ENCODE results near the gene YY2.
"Not testable (repeated sequence)": the region's sequence is repeated elsewhere in the genome, so short reads cannot be mapped to it uniquely, and the experiment has no call there.

YY2 gene

DNA sequence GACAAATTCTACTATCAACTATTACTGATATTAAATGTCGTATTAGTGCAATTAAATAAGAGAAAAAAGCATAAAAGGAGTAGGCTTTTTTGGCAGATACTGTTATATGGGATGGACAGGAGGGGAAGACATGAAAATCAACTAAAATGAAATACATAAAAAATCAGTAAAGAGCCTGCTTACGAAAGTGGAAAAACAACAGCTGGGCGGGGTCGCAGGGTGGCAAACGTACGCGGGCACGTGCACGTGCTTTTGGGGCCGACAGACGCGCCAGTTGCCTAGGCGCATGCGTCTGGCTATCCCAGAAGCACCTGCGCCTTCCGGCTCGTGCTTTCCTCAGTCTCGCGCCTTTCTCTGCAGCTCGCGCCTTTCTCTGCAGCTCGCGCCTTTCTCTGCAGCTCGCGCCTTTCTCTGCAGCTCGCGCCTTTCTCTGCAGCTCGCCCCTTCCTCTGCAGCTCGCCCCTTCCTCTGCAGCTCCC, at the start of gene YY2:
Gene YY2 (plus strand): TSS at position 51 of the 479 bp plus-strand sequence. CDS start 498 bp downstream, outside the sequence.
- DNase-seq (ENCODE audit: low read depth): no peak

DNA sequence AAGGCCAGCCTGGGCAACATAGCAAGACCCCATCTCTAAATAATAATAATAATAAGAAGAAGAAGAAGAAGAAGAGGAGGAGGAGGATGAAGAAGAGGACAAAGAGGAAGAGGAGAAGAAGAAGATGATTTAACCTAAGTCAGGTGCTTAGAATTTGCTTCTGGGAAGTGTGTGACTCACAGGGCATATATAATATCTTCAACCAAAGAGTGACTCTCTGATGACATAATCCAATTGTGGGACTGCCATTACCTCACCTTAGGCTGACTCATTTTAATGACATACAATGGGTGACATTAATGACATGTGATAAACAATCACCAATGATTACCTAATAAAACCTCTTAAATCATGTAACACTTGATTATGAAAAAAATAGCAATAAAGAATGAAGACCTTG, 49.1 kb upstream of the YY2 start:
- DNase-seq (ENCODE audit: low read depth): no peak

GRCh38 chrX:21811832-21812231, 44.0 kb upstream of the YY2 start:
- no peak for DNase-seq (ENCODE audit: low read depth)

DNA sequence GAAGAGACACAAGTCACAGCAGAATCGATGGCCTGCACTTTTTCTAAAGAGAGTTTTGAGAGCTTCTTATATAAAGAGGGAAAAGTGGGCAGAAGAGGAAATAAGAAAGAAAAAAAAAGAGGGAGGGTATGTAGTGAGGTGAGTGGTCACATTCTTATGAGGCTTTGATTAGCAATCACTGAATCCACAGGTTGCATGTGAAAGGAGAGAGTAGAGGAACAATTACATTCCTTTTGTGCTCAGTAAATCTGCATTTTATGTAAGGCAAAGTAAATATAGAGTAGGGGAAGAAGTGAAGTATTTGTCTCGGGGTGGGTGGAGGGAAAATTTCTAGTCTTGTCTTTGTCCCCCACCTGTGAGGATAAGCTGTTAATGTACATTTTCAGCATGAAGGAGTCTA, 43.2 kb upstream of the YY2 start:
- no peak for DNase-seq (ENCODE audit: low read depth)

DNA sequence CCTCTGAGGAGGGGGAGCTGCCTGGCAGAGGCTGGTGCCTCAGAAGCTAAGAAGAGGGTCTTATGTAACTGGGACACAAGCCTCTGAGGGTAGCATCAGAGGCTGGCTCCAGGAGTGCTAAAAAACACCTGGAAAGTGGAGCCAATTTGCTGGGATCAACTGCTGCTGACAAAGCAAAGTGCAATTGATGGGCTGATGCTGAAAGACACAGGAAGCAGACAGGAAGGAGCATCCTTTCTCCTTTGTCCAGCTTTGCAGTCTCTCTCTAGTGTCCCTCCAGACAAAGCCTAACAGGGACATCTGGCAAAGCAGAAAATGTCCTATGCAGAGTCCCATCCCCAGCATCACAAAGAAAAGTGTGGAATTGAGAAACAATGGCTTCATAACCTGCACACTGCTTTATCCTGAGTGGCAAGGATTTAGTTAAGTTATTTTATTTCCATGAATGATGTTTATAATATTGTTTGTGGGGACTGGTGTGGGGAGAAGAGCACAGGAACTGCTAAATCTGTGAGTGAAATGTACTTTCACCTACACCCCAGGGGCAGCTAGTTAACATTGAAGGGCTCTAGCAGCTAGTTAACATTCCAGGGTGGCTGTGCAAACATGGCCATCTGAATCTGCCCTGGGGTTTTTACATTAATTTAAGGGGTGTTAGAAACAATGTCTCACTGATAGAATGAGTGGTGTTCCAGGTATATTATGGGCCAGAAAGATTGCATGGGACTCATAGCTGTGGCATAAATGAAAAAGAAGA, 42.0 kb upstream of the YY2 start:
- no peak for DNase-seq (ENCODE audit: low read depth)

GRCh38 chrX:21816136-21816535, 39.7 kb upstream of the YY2 start:
- DNase-seq (ENCODE audit: low read depth): no peak

- not testable (repeated sequence) for DNase-seq (ENCODE audit: low read depth)
Observed at GRCh38 chrX:21820170-21820569, 35.6 kb upstream of the YY2 start.

- DNase-seq (ENCODE audit: low read depth): no peak
Observed at GRCh38 chrX:21821875-21822274, 33.9 kb upstream of the YY2 start.

GRCh38 chrX:21831496-21831895, 24.3 kb upstream of the YY2 start:
- no peak for DNase-seq (ENCODE audit: low read depth)

DNA sequence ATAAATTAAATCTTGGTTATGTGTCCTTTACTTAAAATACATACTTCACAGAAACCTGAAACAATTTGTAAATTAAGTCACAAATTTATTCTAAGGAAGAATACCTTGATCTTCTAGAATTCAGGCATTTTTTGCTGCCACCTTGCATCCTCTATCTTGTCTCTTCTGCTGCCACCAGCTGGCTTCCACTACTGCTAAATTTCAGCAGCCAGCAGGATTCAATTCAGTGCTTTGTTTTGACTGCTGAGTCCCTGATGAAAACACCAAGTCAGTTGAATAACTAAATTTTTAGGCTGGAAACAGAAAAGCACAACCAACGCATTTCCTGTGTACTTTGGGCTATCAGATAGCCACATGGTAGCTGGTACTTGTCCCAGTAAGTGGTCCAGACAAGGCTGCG, 18.7 kb upstream of the YY2 start:
- no peak for DNase-seq (ENCODE audit: low read depth)

DNA sequence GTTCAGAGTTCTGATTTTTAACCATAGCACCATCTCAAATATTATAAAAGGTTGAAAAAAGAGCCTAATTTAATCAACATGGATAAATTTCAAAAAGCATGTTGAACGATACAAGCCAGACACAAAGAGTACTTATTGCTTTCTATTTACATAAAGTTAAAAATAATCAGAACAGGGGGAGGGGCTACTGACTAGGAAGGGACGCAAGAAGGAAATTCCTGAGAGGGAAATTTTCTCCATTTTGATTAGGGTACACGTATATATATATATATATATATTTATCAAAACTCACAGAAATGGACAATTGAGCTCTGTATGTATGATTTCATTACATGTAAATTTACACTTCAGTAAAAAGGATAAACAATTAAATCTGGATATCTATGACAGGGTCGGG, 16.9 kb upstream of the YY2 start:
- DNase-seq (ENCODE audit: low read depth): no peak

- peak; percentile 53 for DNase-seq (ENCODE audit: low read depth)
Observed at GRCh38 chrX:21839334-21840192, 16.2 kb upstream of the YY2 start, which contains the start of gene MBTPS2. Gene MBTPS2, plus strand, starts transcription at chrX:21839617. Its CDS starts 118 bp downstream, at chrX:21839735.

- DNase-seq (ENCODE audit: low read depth): no peak
Observed at GRCh38 chrX:21840193-21840545, 15.6 kb upstream of the YY2 start.

DNA sequence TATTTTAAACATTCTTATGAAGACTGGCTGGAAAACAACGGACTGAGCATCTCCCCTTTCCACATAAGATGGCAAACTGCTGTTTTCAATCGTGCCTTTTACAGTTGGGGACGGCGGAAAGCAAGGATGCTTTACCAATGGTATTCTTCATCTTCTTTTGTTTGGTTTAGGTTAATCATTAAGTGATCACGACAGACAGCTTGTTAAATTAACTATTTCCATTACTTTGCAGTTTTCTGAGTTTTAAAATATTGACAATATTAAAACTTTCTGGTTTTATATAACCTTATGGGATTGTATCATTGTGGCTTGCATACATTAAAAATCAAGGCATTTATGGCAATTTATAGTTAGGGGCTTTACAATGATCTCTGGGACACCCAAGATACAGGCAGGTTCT, 12.6 kb upstream of the YY2 start:
- no peak for DNase-seq (ENCODE audit: low read depth)

DNA sequence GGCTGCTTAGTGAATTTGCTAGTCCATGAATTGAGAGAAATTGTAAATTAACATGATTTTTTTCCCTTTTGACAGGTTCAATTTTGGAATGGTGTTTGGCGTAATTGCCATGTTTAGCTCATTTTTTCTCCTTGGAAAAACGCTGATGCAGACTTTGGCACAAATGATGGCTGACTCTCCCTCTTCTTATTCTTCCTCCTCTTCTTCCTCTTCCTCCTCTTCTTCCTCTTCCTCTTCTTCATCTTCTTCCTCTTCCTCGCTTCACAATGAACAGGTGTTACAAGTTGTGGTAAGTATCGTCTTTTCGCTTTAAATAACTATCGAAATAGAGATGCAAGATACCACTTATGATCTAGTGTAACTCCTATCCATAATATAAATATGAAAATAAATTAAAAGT, 10.7 kb upstream of the YY2 start:
- DNase-seq (ENCODE audit: low read depth): no peak

GRCh38 chrX:21847342-21847741, 8.4 kb upstream of the YY2 start:
- DNase-seq (ENCODE audit: low read depth): no peak

DNA sequence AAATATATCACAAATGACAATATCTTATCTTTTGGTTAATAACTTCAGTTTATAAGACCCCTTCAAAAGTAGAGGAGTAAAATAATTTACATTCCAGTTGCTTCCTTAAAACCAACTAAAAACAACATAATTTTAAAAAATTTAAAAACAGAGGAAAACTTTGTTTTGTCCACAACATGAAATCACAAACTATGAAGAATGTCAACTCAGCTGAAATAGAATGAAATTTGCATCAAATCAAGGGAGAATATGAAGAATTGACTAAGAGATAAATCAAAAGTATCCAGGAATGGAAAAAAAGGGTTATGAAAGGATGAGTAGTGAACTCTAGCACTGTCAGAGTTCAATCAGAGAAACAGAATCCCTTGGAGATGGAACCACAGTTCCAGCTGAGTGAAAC, 2.2 kb upstream of the YY2 start:
- DNase-seq (ENCODE audit: low read depth): no peak

- no peak for DNase-seq (ENCODE audit: low read depth)
Observed at GRCh38 chrX:21856504-21856903, 717 bp downstream of the YY2 start.

DNA sequence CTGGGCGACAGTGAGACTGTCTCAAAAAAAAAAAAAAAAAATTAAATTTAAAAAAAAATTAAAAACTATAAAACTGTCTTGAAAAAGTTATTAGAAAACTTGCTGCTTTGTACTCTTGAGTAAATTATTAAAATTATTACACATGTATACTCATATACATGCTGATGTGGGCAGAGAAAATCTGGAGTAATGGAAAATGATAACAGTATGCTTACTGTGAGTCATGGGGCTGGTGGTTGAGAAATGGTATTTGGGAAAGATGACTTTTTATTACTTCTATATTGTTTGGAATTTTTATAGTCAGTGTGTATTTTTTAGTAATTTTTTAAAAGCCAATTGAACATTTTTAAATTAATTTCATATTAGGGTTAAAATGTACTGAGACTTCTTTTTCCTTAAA, 7.5 kb downstream of the YY2 start:
- no peak for DNase-seq (ENCODE audit: low read depth)

- DNase-seq (ENCODE audit: low read depth): no peak
Observed at GRCh38 chrX:21865436-21865835, 9.6 kb downstream of the YY2 start.

GRCh38 chrX:21870494-21870893, 14.7 kb downstream of the YY2 start:
- DNase-seq (ENCODE audit: low read depth): no peak

DNA sequence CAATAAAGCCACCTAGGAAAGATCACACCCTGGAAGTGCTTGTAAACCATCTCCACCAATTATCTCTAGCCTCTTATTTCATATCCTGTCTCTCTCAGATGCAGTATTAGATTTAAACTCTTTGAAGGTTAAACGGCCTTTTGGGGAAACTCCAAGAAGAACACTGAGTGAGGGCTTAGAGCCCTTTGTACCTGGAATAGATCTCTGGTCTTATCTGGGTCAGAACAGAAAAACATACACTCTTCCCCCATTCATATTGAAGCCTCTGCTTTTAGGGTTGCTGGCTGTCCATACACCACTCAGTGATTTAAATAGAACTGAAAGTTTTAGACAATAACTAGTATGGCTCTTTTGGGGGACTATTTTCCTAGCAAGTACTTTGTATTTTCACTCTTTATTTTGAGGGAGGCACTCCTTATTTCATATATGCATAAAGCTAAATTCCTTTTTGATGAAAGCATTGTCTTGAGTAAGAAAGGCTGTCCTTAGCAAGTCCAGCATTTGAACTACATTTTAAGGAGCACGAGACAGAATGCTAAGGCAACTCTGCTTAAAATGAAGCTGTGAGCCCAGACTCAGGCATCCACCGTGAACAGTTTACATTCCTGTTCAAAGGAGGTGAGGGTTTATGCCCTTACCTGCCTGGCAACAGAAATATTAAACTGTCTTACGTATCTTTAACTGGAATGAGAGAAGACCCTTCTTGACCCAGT, 17.4 kb downstream of the YY2 start:
- no peak for DNase-seq (ENCODE audit: low read depth)

DNA sequence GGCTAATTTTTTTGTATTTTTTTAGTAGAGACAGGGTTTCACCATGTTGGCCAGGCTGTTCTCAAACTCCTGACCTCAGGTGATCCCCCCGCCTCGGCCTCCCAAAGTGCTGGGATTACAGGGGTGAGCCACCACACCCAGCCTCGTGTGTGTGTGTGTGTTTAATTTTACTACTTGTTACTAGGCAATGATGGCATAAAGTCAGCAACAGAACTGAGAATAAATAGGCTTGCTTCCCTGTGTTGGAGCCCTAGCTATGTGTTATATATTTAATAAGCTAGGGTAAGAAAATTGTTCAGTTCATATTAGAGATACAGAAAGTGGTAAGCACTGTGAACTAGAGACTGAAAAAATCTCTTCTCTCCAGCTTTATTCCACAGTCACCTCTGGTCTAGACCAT, 18.4 kb downstream of the YY2 start:
- DNase-seq (ENCODE audit: low read depth): not testable (repeated sequence)

Data from stimulated activated CD8-positive, alpha-beta memory T cell treated with anti-CD3 and anti-CD28 coated beads, Interleukin-7, amount 100 ng/mL, for 24 hours (primary cell).